WTC11 (cell line): Measurements from ENCODE around the gene ARHGAP26.

Experiments used
- CREB1 ChIP-seq: sonication (generic); formaldehyde crosslinking; IDR thresholded peaks from 2 replicates; pipeline ENCODE4 v1.8.0; 2023; ENCODE audit warnings: mild to moderate bottlenecking, missing genetic modification reagents
- FOXJ3 ChIP-seq: sonication (generic); formaldehyde crosslinking; IDR thresholded peaks from 2 replicates; pipeline ENCODE4 v1.9.0; 2021; ENCODE audit warnings: missing genetic modification reagents, mild to moderate bottlenecking, borderline replicate concordance
- GTF2I ChIP-seq: fragments of 250-450 bp; sonication (Bioruptor Pico); conservative IDR thresholded peaks from 2 replicates; pipeline ENCODE4 v1.4.0; 2021; ENCODE audit warnings: mild to moderate bottlenecking
- JUN ChIP-seq: sonication (generic); formaldehyde crosslinking; IDR thresholded peaks from 2 replicates; pipeline ENCODE4 v1.8.0; 2023; ENCODE audit warnings: mild to moderate bottlenecking, missing genetic modification reagents
- NR1H2 ChIP-seq: sonication (generic); formaldehyde crosslinking; IDR thresholded peaks from 2 replicates; pipeline ENCODE4 v1.9.0; 2021; ENCODE audit warnings: mild to moderate bottlenecking, moderate library complexity, missing genetic modification reagents
- NR2C2 ChIP-seq: sonication (generic); formaldehyde crosslinking; IDR thresholded peaks from 2 replicates; pipeline ENCODE4 v1.8.0; 2022; ENCODE audit warnings: mild to moderate bottlenecking, missing genetic modification reagents
- SMAD3 ChIP-seq: sonication (generic); formaldehyde crosslinking; IDR thresholded peaks from 2 replicates; pipeline ENCODE4 v1.8.0; 2022; ENCODE audit warnings: missing genetic modification reagents, mild to moderate bottlenecking, borderline replicate concordance
- ZNF317 ChIP-seq: sonication (generic); formaldehyde crosslinking; IDR thresholded peaks from 2 replicates; pipeline ENCODE4 v1.8.1; 2023; ENCODE audit warnings: low read depth, mild to moderate bottlenecking, moderate library complexity, missing genetic modification reagents, borderline replicate concordance
- TF ChIP-seq, protein P1 (sequence below): fragments of 200-600 bp; IDR thresholded peaks from 2 replicates; pipeline ENCODE4 v1.8.0; 2022; ENCODE audit warnings: antibody characterized with exemption
- TF ChIP-seq, protein P2 (sequence below): sonication (generic); formaldehyde crosslinking; IDR thresholded peaks from 2 replicates; pipeline ENCODE4 v1.8.1; 2022; ENCODE audit warnings: low read depth, missing genetic modification reagents, borderline replicate concordance
- TF ChIP-seq, protein P3 (sequence below): sonication (generic); formaldehyde crosslinking; IDR thresholded peaks from 2 replicates; pipeline ENCODE4 v1.8.0; 2022; ENCODE audit warnings: mild to moderate bottlenecking, missing genetic modification reagents
- TF ChIP-seq, protein P4 (sequence below): sonication (generic); formaldehyde crosslinking; IDR thresholded peaks from 2 replicates; pipeline ENCODE4 v1.8.1; 2023; ENCODE audit warnings: mild to moderate bottlenecking, missing genetic modification reagents, moderate library complexity
- TF ChIP-seq, protein P5 (sequence below): fragments of 250-450 bp; sonication (Bioruptor Pico); IDR thresholded peaks from 2 replicates; pipeline ENCODE4 v1.9.0; 2021; ENCODE audit warnings: moderate library complexity, mild to moderate bottlenecking, inconsistent platforms, borderline replicate concordance
- TF ChIP-seq, protein P6 (sequence below): sonication (generic); formaldehyde crosslinking; IDR thresholded peaks from 2 replicates; pipeline ENCODE4 v1.8.1; 2023; ENCODE audit warnings: mild to moderate bottlenecking, missing genetic modification reagents

DNA sequence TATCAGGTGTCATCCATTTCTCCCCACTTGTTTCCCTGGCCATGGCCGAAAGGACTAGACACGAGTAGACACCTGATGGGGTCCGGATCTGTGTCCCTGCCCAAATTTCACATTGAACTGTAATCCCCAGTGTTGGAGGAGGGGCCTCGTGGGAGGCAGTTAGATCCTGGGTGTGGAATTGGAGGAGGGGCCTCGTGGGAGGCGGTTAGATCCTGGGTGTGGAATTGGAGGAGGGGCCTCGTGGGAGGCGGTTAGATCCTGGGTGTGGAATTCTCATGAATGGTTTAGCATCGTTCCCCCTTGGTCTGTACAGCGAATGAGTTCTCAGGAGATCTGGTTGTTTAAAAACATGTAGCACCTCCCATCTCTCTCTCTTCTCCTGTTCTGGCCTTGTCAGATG is 467.5 kb downstream of the ARHGAP26 start:
- TF ChIP-seq, protein P1, sequence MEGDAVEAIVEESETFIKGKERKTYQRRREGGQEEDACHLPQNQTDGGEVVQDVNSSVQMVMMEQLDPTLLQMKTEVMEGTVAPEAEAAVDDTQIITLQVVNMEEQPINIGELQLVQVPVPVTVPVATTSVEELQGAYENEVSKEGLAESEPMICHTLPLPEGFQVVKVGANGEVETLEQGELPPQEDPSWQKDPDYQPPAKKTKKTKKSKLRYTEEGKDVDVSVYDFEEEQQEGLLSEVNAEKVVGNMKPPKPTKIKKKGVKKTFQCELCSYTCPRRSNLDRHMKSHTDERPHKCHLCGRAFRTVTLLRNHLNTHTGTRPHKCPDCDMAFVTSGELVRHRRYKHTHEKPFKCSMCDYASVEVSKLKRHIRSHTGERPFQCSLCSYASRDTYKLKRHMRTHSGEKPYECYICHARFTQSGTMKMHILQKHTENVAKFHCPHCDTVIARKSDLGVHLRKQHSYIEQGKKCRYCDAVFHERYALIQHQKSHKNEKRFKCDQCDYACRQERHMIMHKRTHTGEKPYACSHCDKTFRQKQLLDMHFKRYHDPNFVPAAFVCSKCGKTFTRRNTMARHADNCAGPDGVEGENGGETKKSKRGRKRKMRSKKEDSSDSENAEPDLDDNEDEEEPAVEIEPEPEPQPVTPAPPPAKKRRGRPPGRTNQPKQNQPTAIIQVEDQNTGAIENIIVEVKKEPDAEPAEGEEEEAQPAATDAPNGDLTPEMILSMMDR = no peak
- TF ChIP-seq, protein P2, sequence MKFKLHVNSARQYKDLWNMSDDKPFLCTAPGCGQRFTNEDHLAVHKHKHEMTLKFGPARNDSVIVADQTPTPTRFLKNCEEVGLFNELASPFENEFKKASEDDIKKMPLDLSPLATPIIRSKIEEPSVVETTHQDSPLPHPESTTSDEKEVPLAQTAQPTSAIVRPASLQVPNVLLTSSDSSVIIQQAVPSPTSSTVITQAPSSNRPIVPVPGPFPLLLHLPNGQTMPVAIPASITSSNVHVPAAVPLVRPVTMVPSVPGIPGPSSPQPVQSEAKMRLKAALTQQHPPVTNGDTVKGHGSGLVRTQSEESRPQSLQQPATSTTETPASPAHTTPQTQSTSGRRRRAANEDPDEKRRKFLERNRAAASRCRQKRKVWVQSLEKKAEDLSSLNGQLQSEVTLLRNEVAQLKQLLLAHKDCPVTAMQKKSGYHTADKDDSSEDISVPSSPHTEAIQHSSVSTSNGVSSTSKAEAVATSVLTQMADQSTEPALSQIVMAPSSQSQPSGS (CRISPR knock-in tag) = no peak
- TF ChIP-seq, protein P3, sequence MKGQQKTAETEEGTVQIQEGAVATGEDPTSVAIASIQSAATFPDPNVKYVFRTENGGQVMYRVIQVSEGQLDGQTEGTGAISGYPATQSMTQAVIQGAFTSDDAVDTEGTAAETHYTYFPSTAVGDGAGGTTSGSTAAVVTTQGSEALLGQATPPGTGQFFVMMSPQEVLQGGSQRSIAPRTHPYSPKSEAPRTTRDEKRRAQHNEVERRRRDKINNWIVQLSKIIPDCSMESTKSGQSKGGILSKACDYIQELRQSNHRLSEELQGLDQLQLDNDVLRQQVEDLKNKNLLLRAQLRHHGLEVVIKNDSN = no peak
- TF ChIP-seq NR1H2 (CRISPR knock-in tag) = no peak
- no peak for TF ChIP-seq NR2C2 (CRISPR knock-in tag)
- no peak for TF ChIP-seq SMAD3 (CRISPR knock-in tag)
- TF ChIP-seq JUN = no peak
- TF ChIP-seq GTF2I (CRISPR knock-in tag) = no peak
- TF ChIP-seq, protein P4, sequence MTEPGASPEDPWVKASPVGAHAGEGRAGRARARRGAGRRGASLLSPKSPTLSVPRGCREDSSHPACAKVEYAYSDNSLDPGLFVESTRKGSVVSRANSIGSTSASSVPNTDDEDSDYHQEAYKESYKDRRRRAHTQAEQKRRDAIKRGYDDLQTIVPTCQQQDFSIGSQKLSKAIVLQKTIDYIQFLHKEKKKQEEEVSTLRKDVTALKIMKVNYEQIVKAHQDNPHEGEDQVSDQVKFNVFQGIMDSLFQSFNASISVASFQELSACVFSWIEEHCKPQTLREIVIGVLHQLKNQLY (CRISPR knock-in tag) = no peak
- TF ChIP-seq, protein P5, sequence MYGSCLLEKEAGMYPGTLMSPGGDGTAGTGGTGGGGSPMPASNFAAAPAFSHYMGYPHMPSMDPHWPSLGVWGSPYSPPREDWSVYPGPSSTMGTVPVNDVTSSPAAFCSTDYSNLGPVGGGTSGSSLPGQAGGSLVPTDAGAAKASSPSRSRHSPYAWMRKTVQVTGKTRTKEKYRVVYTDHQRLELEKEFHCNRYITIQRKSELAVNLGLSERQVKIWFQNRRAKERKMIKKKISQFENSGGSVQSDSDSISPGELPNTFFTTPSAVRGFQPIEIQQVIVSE = no peak
- no peak for TF ChIP-seq CREB1 (CRISPR knock-in tag)
- no peak for TF ChIP-seq FOXJ3
- TF ChIP-seq, protein P6, sequence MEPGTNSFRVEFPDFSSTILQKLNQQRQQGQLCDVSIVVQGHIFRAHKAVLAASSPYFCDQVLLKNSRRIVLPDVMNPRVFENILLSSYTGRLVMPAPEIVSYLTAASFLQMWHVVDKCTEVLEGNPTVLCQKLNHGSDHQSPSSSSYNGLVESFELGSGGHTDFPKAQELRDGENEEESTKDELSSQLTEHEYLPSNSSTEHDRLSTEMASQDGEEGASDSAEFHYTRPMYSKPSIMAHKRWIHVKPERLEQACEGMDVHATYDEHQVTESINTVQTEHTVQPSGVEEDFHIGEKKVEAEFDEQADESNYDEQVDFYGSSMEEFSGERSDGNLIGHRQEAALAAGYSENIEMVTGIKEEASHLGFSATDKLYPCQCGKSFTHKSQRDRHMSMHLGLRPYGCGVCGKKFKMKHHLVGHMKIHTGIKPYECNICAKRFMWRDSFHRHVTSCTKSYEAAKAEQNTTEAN (CRISPR knock-in tag) = no peak
- TF ChIP-seq ZNF317 (CRISPR knock-in tag) = no peak
